DMS 273 (cell line): ENCODE data around the gene FGF23.
A peak's percentile ranks its signal among the peaks of the same experiment; 100 is the strongest.

Experiments used
- DNase-seq: peaks from one replicate; lab custom pipeline; 2025; ENCODE audit not compliant: unreplicated experiment; lab: John Stamatoyannopoulos, UW

FGF23 gene

DNA sequence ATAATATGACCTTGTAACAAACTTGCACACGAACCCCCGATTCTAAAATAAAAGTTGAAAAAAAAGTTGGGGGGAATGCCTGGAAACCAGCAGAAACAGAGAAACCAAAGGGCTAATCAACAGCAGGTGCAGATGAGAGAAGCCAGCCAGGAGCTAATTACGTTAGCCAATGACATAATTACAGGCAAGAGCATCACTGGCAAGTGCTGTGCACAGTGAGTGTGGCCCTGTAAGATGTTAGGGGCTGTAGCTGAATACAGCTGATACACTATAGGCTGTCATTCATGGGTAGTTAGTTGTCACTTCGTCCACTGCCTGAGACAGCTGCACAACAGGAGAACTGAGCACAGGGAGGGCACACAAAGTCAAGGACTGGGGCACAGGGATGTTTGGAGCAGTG lies 7.3 kb upstream of the FGF23 start:
- DNase-seq = no peak

DNA sequence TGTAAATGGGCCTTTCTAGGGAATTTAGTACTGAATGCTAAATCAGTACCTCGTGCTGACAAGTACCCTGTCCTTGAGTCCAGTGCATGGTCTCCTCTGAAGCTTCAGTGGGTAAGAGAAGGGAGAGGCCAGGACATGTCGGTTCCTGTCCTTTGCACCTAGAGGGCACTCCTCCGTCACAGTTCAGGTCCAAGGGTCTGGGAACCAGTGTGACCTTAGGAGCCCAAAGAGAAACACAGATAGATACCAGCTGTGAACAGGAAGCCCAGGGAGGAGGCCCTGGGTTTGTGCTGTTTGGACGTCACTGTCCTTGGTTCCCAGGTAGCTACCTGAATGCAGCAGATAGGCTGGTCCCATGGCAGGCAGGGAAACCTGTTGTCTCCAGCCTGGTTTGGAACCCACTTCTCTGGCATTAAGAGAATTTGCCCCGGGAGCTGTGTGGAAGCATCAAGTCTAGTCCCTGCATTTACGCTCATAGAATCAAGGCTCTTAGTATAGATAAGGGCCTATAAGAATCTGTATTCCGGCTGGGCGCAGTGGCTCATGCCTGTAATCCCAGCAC lies 3.9 kb upstream of the FGF23 start:
- DNase-seq = peak; percentile 2

DNA sequence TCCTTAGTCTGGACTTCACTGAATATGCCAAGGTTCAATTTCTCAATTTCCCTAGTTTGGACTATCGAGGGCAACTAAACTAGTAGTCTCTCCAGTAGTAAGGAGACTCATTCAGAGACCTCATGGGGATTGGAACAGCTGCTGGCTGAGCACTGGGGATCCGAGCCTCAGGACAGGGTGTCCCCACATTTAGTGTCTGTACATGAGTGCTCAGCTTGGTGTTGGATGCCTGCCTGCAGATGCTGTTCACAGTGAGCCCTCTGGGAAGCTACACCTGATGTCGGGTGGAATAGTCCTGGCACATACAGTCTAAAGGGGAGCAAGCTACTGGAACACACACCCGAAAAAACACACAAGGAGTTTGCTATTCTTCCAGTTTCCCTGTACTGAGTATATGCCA lies 820 bp upstream of the FGF23 start:
- DNase-seq = no peak

DNA sequence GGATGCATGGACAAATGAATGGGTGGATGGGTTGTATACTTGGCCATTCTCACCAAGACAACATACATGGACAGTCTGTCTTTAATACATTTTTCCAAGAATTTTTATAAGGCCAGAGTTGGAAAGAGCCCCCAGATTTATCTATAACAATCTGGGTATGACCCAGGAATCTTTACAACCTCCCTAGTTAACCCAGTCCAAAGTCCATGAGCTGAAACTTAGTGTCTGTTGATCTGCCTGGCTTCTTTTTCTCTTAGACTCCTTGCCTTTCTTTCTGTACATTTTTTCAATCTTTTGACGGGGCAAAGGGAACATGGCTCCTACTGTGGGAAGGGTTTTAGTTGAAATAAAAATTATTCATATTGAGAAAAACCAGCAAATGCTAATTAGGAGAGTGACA lies 740 bp downstream of the FGF23 start:
- DNase-seq = no peak

DNA sequence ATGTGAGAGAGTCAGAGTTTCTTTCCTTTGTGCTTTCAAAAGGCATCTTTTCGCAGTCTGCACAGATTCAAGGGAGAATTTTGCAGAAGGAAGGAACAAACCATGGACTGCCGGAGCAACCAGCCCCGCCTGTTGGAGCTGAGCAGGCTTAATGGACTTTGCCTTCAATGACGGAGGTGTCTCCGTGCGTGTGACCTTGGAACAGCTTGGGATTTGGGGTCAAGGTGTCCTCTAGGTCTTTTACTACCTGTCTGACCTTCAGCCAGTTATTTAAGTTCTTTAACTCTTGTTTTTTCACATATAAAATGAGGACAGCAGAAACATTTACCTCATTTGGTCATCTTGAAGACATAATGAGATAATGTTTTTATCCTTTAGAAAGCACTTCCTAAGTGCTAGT lies 4.1 kb downstream of the FGF23 start:
- no peak for DNase-seq

DNA sequence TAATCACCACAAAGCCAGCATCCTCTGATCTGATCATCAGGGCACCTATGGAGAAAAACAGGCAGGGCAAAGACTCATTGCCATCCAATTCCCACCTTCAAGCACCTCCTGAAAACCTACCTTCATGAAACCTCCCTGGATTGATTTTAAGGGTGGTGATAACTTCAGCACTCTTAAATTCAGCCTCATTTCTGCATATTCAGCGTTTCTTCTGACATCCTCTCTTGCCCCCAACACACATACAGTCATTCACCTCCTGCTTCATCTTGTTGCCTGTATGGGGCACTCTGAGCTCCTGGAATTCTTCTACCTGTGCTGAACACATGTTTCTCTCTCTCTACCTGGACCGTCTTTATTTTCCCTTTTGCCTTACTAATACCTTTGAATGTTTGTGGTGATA lies 6.9 kb downstream of the FGF23 start:
- DNase-seq = no peak

DNA sequence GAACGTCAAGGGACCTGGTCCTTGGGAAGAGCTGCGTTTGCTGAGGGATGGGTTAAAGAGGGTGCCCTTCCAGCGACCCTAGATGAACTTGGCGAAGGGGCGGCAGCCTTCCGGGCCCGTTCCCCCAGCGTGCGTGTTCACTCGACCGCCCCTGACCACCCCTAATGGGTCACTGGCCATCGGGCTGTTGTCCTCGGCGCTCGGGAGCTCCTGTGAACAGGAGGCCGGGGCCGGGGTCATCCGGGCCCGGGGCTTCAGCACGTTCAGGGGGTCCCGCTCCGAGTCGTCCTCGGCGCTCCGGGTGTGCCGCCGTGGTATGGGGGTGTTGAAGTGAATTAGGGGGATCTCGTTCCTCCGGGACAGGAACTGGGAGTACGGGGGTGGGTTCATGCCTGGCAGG lies 9.2 kb downstream of the FGF23 start:
- DNase-seq = no peak

DNA sequence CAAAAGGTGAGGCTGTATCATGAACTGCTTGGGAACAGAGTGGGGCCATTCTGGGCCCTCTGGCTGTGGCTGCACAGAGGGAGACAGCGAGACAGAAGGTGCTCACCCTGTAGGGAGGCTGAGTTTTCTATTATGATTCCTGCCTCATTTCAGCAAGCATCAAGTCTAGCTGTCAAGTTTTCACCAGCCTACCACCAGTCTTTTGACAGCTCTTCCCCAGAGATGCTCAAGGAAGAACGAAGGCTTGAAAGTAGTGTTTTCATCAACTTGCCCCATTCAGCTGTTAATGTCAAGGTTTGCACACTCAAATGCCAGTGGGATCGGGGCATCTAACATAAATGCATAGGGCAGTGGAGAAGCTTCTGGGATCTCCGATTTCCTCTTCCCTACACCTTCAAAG lies 10.0 kb downstream of the FGF23 start:
- DNase-seq = no peak

DNA sequence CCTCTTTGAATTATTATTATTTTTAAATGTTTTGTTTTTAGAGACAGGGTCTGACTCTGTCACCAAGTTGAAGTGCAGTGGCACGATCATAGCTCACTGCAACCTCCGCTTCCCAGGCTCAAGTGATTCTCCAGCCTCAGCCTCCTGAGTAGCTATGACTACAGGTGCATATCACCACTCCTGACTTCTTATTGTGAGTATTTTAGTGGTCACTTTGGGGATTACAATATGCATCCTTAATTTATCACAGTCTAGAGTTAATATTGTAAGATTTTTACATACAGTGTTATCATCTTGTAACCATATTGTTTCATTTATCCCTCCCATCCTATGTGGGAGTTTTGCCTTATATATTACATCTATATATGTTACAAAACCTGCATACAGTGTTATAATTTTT lies 13.4 kb downstream of the FGF23 start:
- no peak for DNase-seq

DNA sequence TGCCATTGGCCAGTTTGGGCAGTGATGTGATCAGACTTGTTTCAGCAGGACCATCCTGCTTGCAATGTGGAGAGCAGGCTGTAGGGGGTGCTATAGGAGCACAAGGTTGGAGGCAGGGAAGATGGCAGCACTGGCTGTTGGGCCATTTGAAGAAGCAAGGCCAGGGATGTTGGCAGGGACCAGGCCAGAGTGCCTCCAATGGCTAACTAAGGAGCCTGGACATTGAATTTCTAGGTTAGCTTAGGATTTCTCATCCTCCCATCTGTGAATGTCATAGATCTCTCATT lies 23.5 kb downstream of the FGF23 start:
- DNase-seq = peak; percentile 59

DNA sequence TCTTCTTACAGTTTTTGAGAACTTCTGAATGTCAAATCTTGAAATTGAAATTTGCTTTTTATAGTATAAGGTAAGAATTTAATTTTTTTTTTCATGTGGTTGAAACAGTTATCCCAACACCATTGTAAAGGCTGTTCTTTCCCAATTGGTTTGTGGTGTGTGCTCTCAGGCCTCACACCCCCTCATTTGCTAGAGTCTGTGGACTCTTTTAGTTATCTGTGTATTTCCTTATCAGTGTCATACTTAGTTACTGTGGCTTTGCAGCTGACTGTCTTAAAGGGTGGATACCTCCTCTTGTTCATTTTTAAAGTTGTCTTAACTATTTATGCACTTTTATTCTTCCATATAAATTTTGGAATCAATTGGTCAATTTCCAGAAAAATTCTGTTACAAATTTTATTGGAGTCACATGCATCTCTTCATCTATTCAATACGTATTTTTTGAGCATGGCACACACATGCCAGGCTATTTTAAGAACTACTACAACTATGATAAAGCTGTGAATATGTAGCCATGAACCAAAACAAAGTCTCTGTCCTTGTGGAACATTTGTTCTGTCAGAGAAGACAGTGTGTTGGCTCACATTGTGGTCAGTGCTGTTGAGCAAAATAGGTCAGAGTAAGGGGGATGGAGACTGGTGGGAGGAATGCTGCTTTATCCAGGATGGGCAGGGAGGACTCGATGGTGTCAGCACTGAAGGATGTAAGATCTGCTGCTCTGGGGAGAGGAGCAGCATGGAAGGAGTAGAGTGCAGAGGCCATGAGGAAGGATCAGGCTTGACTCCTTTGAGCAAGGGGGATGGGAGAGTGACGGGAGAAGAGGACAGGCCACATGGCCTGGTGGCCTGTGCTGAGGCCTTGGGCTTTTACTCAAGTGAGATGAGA lies 24.1 kb downstream of the FGF23 start:
- DNase-seq = no peak

DNA sequence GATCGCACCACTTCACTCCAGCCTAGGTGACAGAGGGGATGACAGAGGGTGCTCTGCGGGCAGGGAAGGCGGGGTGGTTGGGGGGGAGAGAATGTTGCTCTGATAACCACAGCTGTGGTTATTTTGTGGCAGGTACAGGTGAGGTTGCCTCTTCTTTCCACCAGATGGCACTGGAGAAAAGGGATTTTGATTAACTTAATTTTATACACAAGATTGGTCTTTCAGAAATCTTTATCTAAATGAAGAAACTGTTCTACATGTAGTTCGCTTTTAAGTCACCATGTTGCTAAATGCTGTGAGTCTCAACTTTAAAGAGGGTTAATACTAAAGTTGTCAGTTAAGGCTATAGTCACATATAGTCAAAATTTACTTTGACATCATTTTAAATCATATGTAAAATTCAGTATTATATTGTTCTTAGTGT lies 25.7 kb downstream of the FGF23 start:
- peak; percentile 30 for DNase-seq

DNA sequence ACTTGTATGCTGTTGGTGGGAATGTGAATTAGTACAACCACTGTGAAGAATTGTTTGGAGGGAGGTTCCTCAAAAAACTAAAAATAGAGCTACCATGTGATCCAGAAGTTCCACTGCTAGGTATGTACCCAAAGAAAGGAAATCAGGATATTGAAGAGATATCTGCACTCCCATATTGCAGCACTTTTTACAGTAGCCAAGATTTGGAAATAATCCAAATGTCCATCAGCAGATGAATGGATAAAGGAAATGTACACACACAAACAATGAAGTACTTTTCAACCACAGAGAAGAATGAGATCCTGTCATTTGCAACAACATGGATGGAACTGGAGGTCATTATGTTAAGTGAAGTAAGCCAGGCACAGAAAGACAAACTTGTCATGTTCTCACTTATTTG lies 32.6 kb downstream of the FGF23 start:
- no peak for DNase-seq

DNA sequence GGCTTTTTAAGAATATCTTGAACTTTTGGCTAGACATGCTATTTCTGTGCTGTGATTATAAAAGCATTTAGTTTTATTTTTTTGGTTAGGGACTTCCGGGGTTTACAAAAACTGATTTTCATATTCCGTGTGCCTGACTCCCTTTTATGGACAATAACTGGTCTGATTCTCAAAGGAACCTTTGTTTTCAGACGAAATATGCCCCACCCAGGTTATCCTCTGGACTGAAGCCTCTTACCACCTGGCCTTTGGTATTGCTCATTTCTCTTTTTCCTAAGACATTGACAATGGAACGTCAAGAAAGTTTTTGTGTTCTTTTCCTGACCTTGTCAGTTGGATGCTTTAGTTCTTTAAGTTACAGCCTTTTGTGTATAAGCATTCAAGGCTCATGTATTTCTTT lies 47.7 kb downstream of the FGF23 start:
- DNase-seq = no peak

DNA sequence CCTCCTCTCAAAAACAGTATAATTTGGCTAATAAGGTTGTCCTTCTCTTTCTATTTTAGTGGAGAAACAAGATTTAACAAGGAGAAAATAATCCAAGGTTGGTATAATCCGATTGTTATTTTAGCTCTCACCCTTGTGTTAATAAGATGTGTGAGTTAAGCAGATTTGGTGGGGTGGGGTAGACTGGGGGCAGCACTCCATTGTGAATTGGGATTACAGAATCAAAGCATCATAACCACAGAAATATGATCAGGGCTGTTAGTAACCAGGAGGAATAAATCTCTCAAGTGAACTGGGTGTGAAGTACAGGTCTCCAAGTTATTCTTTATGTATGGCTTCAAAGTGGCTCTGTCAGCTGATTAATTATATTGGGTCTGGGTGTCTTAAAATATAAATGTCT lies 48.3 kb downstream of the FGF23 start:
- DNase-seq = no peak

DNA sequence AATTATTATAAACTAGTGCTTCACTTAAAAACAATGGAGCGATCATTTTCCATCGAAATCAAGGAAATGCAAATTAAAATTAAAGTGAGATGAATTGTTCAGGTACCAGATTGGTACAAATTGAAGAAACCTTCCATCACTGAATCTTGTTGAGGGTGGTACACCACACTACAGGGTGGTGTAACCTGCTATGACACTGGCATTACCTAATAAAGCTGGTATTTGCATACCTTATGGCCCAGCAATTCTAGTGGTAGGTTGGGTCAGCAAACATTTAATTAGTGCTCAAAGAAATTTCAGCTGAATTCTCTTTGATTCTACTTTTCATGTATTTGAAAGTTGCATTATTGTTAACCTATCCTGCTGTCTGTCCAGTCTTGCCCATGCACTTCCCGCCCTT lies 49.3 kb downstream of the FGF23 start:
- DNase-seq = no peak

DNA sequence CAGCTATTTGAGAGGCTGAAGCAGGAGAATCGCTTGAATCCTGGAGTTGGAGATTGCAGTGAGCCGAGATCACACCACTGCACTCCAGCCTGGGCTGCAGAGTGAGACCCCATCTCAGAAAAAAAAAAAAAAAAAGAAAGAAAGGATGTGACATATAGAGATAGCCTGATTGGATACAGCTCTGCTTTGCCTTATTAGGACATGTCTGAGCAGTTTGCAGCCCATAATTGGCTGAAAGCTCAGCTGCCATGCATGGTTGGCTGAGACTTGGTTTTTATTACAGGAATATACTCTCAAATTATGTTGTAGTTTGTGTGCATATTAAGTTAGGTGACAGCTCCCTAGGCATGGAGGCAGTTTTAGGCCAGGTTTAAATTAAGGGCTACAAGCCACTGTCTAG lies 52.2 kb downstream of the FGF23 start:
- no peak for DNase-seq

DNA sequence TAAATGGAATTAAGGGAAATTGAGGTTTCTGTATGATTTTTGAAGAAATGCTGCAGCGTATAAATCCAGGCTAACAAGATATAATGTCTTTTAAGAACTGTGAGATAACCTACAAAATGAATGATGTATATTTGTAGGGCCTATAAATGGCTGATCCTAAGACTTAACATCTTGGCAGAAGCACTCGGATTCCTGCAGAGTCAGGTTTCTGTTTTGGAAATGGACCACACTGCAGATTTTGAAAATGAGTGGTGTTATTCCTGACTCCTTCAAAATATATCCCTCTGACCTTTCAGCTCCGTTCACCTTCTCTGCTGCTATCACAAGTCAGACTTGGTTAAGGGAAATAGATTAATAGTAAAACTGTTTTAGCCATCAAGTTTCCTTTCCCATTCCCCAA lies 53.5 kb downstream of the FGF23 start:
- DNase-seq = no peak

DNA sequence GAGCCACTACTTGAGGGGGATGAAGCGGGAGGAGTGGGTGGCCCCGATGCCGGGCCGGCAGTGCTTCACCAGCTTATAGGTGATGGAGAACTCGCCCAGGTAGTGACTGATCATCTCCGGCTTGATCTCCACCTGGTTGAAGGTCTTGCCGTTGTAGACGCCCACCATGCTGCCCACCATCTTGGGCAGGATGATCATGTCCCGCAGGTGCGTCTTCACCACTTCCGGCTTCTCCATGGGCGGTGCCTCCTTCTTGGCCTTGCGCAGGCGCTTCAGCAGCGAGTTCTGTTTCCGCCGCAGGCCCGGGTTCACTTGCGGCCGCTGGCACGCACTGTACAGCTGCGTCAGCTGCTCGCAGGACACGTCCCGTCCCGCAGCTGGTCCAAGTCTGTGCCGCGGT lies 55.1 kb downstream of the FGF23 start:
- DNase-seq = no peak

DNA sequence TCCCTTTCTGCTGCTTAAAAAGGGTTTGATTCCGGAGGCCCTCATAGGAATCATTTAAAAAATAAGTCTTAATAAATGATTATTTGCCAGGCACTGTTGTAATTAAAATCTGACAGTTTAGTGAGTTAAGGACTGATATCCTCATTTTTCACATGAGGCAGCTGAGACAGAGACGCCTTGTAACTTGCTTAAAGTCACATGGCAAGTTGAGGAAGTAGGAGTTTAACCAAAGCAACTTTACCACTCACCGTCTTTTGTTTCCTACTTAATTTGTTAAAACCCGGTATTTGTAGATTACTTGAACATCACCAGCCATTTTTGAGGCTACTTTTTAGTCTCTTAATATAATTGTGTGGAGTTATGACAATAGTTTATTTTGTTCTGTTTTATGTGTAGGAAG lies 56.1 kb downstream of the FGF23 start:
- no peak for DNase-seq

DNA sequence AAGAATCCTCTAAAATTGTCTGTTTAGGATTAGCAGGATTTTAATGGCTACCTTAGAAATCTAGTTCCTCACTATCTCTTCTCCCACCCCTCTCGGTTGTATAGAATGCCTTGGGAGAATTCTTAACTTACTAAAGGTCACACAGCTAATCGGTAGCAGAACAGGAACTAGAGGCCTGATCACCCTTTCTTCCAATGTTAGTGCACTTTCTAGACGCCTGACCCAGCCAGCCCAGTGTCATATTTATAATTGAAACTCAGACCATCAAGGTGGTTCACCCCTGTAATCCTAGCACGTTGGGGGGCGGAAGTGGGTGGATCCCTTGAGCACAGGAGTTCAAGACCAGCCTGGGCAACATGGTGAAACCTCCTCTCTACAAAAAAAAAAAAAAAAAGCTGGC lies 56.8 kb downstream of the FGF23 start:
- no peak for DNase-seq

DNA sequence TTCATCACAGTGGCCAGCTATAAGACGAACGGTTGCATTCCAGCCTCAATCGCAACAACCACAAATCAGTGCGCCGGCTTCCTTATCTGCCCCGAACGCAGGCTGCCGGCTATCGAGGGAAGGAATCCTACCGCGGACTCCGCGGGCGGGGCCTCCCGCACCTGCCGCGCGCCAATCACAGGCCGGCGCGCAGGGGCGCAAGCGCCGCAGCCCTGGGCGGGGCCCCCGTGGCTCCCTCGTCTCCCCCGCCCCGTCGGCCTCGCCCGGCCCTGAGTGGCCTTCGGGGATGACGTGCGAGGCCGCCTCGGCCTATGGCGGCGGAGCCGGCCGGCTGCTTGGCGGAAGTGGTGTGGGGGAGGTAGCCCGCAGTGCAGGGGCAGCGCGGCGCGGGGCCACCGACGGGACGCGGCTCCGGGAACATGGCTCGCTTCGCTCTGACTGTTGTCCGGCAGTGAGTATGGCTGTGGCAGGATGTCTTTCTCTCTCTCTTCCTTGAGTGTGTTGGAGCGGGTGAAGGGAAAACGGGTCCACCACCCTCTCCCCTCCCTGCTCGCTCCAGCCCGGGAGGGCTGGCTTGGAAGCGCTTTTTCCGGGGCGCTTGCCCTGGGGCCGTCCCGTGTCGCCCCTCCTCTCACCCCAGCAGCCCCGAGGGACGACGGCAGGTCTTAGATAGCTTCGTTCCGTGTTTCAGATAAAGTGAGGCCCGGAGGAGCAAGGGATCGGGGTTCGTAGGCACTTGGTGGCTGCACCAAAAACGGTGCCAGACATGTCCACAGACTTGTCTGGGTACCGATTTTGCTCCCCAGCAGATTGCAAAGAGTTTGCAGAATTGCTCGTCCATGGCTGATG lies 58.4 kb downstream of the FGF23 start, which contains the start of gene TIGAR:
Gene TIGAR (plus strand): TSS at position 361 of the 849 bp plus-strand sequence. CDS start 59 bp downstream, at position 420.
- peak; percentile 96 for DNase-seq
